ENCODE data around the gene RNF20.

DNA sequence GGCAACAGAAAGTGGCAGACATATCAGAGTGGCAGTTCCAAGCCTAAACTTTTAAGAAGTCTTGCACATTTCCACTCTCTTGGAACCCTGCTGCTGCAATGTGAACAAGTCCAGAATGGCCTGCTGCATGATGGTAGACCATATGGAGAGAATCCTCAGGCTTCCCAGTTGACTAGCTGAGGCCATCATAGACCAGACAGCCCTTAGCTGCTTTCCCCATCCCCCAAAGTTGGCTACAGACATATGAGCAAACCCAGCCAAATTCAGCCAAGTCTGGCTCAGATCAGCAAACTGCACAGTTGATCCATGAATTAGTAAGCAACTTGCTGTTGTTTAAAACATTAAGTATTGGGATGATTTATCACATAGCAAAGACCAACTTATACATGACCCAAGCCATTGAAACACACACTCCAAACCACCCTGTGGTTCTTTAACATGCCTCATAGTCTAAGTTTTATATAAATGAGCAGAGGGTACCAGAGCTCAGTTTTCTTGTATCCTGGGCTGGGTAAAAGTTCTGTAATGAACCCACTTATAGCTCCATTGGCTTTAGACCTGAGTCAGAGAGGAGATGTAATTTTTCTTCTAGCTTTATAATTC is 41.2 kb downstream of the RNF20 start:
- TF ChIP-seq CTCF (IDR thresholded peaks at IDR 0.05; ENCODE audit: insufficient read depth, low read length) (no peak), POLR2AphosphoS5 (IDR thresholded peaks at IDR 0.05; ENCODE audit: low read depth) (no peak), SPI1 (IDR thresholded peaks at IDR 0.05; ENCODE audit: borderline replicate concordance, low read depth) (no peak)
- TF ChIP-seq, protein P1, sequence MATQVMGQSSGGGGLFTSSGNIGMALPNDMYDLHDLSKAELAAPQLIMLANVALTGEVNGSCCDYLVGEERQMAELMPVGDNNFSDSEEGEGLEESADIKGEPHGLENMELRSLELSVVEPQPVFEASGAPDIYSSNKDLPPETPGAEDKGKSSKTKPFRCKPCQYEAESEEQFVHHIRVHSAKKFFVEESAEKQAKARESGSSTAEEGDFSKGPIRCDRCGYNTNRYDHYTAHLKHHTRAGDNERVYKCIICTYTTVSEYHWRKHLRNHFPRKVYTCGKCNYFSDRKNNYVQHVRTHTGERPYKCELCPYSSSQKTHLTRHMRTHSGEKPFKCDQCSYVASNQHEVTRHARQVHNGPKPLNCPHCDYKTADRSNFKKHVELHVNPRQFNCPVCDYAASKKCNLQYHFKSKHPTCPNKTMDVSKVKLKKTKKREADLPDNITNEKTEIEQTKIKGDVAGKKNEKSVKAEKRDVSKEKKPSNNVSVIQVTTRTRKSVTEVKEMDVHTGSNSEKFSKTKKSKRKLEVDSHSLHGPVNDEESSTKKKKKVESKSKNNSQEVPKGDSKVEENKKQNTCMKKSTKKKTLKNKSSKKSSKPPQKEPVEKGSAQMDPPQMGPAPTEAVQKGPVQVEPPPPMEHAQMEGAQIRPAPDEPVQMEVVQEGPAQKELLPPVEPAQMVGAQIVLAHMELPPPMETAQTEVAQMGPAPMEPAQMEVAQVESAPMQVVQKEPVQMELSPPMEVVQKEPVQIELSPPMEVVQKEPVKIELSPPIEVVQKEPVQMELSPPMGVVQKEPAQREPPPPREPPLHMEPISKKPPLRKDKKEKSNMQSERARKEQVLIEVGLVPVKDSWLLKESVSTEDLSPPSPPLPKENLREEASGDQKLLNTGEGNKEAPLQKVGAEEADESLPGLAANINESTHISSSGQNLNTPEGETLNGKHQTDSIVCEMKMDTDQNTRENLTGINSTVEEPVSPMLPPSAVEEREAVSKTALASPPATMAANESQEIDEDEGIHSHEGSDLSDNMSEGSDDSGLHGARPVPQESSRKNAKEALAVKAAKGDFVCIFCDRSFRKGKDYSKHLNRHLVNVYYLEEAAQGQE (IDR thresholded peaks at IDR 0.05; ENCODE audit: insufficient replicate concordance, low read depth) = no peak
